A549 (cell line): ENCODE measurements around the gene CSTB. TPM values are rescaled to one million over a fixed set of nuclear protein-coding genes. Genes with fewer than 3 reads are reported as not detected.

Source experiments
- ATAC-seq, 2 experiments: fragments of 200-7000 bp in 1 of 2; fragments of >200 bp in 1 of 2; cut with Nextera tagmentation in 1 of 2; cut with Tn5 transposase in 1 of 2; 3 replicates each; pipeline versions ENCODE4 v1.8.0 to v1.9.1; 2018 to 2020; ENCODE audit warnings: mild to moderate bottlenecking in 1 of 2, moderate library complexity in 1 of 2
- CTCF ChIA-PET: fragments of 300-600 bp; sonication (Branson Sonifier 250); formaldehyde crosslinking; extraction: SDS; loops from one replicate; lab custom pipeline; 2021; ENCODE audit warnings: antibody characterized with exemption, inconsistent platforms; lab: Yijun Ruan, JAX
- POLR2A ChIA-PET: fragments of 350-600 bp; formaldehyde crosslinking; extraction: SDS; loops from one replicate; lab custom pipeline; 2021; ENCODE audit warnings: antibody characterized with exemption, inconsistent platforms; lab: Yijun Ruan, JAX
- DNase-seq, 2 experiments: peaks; one replicate each; pipeline versions ENCODE4 v3.0.0 to v3.0.0-alpha.2; 2011 to 2016; ENCODE audit warnings: low read depth in 1 of 2, low spot score in 1 of 2
- FAIRE-seq: peaks from 2 replicates; lab custom pipeline; 2011; peaks lifted over from hg19 to GRCh38; lab: Jason Lieb, UNC
- H3K27ac ChIP-seq, 2 experiments: fragments of >200 bp; sonication (Bioruptor Twin); formaldehyde crosslinking; 3 replicates each; pipeline ENCODE4 v1.5.1; 2016 to 2017
- H3K4me1 ChIP-seq: fragments of >200 bp; sonication (Bioruptor Twin); formaldehyde crosslinking; 3 replicates; pipeline ENCODE4 v1.6.1; 2016
- H3K4me2 ChIP-seq: fragments of >200 bp; sonication (Bioruptor Twin); formaldehyde crosslinking; 3 replicates; pipeline ENCODE4 v1.6.1; 2016
- H3K4me3 ChIP-seq: fragments of >200 bp; sonication (Bioruptor Twin); formaldehyde crosslinking; 3 replicates; pipeline ENCODE4 v1.5.1; 2016
- H3K9me3 ChIP-seq: fragments of >200 bp; sonication (Bioruptor Twin); formaldehyde crosslinking; 3 replicates; pipeline ENCODE4 v1.6.1; 2016
- CEBPB ChIP-seq, 2 experiments: fragments of >200 bp in 1 of 2; sonication (Bioruptor Twin) in 1 of 2; formaldehyde crosslinking in 1 of 2; IDR thresholded peaks; 2 replicates each; pipeline ENCODE4 v1.6.1; 2012 to 2016
- HOXA7 ChIP-seq: fragments of 250-450 bp; sonication (Bioruptor Pico); IDR thresholded peaks from 2 replicates; pipeline ENCODE4 v1.5.0; 2020; ENCODE audit warnings: mild to moderate bottlenecking, moderate library complexity
- POLR2AphosphoS2 ChIP-seq: conservative IDR thresholded peaks from 2 replicates; pipeline ENCODE4 v1.6.1; 2012; ENCODE audit warnings: low read length, improper control_type of control experiment, inconsistent platforms
- RAD21 ChIP-seq, 2 experiments: fragments of >200 bp in 1 of 2; sonication (Bioruptor Twin) in 1 of 2; formaldehyde crosslinking in 1 of 2; IDR thresholded peaks in 1 of 2; conservative IDR thresholded peaks in 1 of 2; 2 replicates in 1 of 2; 3 replicates in 1 of 2; pipeline ENCODE4 v1.6.1; 2012 to 2018; ENCODE audit warnings: inconsistent platforms in 1 of 2
- SREBF2 ChIP-seq: fragments of 450-650 bp; IDR thresholded peaks from 2 replicates; pipeline ENCODE4 v1.6.1; 2014; ENCODE audit warnings: mild to moderate bottlenecking, moderate library complexity
- TFCP2L1 ChIP-seq: fragments of 250-450 bp; sonication (Bioruptor Pico); IDR thresholded peaks from 2 replicates; pipeline ENCODE4 v1.5.0; 2021; ENCODE audit warnings: mild to moderate bottlenecking
- TP53 ChIP-seq: fragments of 250-450 bp; sonication (Bioruptor Pico); IDR thresholded peaks from 2 replicates; pipeline ENCODE4 v1.5.0; 2021; ENCODE audit warnings: mild to moderate bottlenecking, moderate library complexity
- WGBS: methylation state at CpG from one replicate; pipeline ENCODE4 v1.1.6; 2017; ENCODE audit errors: missing lambda C conversion rate; 5-methylcytosine and 5-hydroxymethylcytosine counted together
- polyA plus RNA-seq, 4 experiments: library from polyadenylated mRNA; depleted of rRNA in 3 of 4; stranded (reverse); fragments of >200 nt; fragmentation: RNase III in 1 of 4; extraction: RNeasy Plus Mini Kit Qiagen cat#74134 plus additional on column Dnase treatment in 1 of 4; gene quantifications; 2 replicates in 3 of 4; 3 replicates in 1 of 4; pipeline ENCODE4 v1.2.3, GENCODE V29; 2011 to 2017
- TF ChIP-seq, protein P1 (sequence below): IDR thresholded peaks from 2 replicates; pipeline ENCODE4 v1.6.1; 2012
- TF ChIP-seq, protein P2 (sequence below): fragments of 250-450 bp; sonication (Bioruptor Pico); IDR thresholded peaks from 2 replicates; pipeline ENCODE4 v1.5.0; 2020; ENCODE audit warnings: low read depth, mild to moderate bottlenecking, moderate library complexity
- TF ChIP-seq, protein P3 (sequence below): fragments of 150-350 bp; IDR thresholded peaks from 2 replicates; pipeline ENCODE4 v1.6.1; 2014; ENCODE audit warnings: low read depth, mild to moderate bottlenecking, low read length
- TF ChIP-seq, protein P4 (sequence below): IDR thresholded peaks from 2 replicates; pipeline ENCODE4 v1.6.1; 2012; ENCODE audit warnings: low read depth, borderline replicate concordance

The CSTB gene
- polyA plus RNA-seq, 2 of the 4 experiments (the other 2 are of a cell fraction) = 42.9 to 101 TPM

DNA sequence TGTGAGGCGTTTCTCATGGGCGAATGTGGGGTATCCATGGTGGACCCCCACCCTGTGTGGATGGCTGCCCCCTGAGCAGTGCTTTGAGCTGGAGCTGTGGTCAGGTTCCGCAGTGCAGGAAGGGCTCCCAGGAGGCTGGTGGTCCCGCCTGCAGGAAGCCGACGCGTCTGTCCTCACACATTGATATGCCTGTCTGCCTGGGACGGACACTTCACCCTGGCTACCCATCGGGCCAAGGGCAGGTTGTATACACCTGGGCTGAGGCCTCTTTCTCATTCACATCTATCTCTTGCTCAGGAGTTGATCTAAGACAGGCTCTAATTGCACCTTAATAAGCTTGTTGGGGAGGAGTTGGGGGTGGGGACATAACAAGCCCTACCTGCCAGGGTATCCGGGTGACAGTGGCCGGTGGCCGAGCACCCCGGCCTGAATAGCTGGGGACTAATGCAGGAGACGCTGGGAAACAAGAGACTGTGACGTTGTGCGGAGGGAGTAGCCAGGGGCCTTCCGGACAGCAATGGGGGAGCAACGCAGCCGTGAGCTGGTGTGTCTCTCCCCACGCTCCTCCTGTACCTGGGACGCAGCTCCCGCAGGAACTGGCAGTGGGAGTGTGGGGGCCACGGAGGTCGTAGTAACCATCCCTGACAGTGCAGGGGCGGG, 35.5 kb downstream of the CSTB start:
- H3K4me1 ChIP-seq = peaks cover 75% of the 10 kb centered on the region
- ChIA-PET CTCF (interaction anchor here (1.1 to 1.4 kb wide), 3 partner anchors 9 to 19 kb away, joined by 3 to 4 read pairs (median 4); no protein-coding TSS in a partner anchor), POLR2A (interaction anchor here (1.5 kb wide), 1 partner anchor 13 kb away, joined by 11 read pairs; no protein-coding TSS in a partner anchor)
- FAIRE-seq (no peak), ATAC-seq (peak; percentile 76 to 79), DNase-seq (peak; percentile 66 to 83)
- no peak overlapping the region for H3K4me3 ChIP-seq
- H3K27ac ChIP-seq = peak overlapping the region; percentile 23 to 79
- TF ChIP-seq RAD21 (conservative IDR thresholded peaks at IDR 0.05 in 1 of 2, IDR thresholded peaks at IDR 0.05 in 1 of 2) (0 out of 5 replicates have a peak, but pooled peaks of 1 of the 2 experiments have one; percentile 0), POLR2AphosphoS2 (peak; percentile 70; the same call in 1 of the 2 replicates), TFCP2L1 (CRISPR knock-in tag) (peak; percentile 44; the same call in 1 of the 2 replicates), TP53 (CRISPR knock-in tag) (peak; percentile 40; the same call in 1 of the 2 replicates), CEBPB (IDR thresholded peaks at IDR 0.05) (no peak)
- TF ChIP-seq, protein P1, sequence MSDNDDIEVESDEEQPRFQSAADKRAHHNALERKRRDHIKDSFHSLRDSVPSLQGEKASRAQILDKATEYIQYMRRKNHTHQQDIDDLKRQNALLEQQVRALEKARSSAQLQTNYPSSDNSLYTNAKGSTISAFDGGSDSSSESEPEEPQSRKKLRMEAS = 0 out of 2 replicates have a peak, but pooled peaks have one; percentile 16
- TF ChIP-seq, protein P2, sequence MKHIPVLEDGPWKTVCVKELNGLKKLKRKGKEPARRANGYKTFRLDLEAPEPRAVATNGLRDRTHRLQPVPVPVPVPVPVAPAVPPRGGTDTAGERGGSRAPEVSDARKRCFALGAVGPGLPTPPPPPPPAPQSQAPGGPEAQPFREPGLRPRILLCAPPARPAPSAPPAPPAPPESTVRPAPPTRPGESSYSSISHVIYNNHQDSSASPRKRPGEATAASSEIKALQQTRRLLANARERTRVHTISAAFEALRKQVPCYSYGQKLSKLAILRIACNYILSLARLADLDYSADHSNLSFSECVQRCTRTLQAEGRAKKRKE = no peak
- TF ChIP-seq, protein P3, sequence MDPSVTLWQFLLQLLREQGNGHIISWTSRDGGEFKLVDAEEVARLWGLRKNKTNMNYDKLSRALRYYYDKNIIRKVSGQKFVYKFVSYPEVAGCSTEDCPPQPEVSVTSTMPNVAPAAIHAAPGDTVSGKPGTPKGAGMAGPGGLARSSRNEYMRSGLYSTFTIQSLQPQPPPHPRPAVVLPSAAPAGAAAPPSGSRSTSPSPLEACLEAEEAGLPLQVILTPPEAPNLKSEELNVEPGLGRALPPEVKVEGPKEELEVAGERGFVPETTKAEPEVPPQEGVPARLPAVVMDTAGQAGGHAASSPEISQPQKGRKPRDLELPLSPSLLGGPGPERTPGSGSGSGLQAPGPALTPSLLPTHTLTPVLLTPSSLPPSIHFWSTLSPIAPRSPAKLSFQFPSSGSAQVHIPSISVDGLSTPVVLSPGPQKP = no peak
- TF ChIP-seq, protein P4, sequence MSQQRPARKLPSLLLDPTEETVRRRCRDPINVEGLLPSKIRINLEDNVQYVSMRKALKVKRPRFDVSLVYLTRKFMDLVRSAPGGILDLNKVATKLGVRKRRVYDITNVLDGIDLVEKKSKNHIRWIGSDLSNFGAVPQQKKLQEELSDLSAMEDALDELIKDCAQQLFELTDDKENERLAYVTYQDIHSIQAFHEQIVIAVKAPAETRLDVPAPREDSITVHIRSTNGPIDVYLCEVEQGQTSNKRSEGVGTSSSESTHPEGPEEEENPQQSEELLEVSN = no peak
- peak overlapping the region; percentile 42 for H3K4me2 ChIP-seq
- no peaks in the 10 kb centered on the region for H3K9me3 ChIP-seq
- 38% methylated on average over 10 of the region's 25 CpGs for WGBS

DNA sequence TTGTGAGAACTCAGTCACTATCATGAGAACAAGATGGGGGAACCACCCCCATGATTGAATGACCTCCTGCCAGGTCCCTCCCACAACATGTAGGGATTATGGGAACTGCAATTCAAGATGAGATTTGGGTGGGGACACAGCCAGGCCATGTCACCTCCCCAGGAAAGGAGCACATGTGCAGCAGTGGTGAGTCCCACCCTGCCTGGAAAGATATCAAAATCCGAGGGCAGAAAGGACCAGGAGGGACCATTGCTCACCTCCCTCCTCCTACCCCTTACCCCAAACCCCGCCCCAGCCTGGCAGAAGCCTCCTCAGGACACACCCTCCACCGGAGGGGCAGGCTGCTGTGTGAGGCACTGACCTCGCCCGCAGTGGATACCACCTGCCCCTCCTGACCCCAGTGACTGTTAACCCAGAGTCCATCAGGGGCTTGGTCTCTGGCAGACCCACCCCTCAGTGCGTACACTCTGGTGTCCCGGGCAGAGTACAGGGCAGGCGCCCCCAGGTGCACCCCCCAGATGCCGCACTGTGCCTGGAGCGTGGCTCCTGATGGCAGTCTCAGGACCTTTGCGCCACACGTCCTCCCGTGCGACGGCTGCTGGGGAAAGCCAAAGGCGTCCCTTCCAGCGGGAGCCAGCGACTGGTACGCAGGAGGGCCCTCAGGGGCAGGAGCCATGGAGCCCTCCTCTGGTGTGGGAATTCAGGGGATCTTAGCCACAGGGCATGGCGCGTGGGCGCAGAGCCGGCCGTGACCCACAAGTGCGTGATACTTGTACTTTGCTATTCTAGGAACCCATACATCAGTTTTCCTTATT, 36.3 kb downstream of the CSTB start:
- POLR2A ChIA-PET = interaction anchor here (1.5 kb wide), 1 partner anchor 12 kb away, joined by 11 read pairs; no protein-coding TSS in a partner anchor
- ATAC-seq = peak; percentile 65 to 69

More for the DNA sequence above, 36.3 kb downstream of the CSTB start:
- no peaks in the 10 kb centered on the region for H3K9me3 ChIP-seq
- no peak for FAIRE-seq
- peak overlapping the region; percentile 42 for H3K4me2 ChIP-seq
- CTCF ChIA-PET = interaction anchor here (1.1 to 3.9 kb wide), 3 partner anchors 10 to 19 kb away, joined by 4 to 15 read pairs (median 4); no protein-coding TSS in a partner anchor
- H3K4me3 ChIP-seq = no peak overlapping the region
- WGBS = 71% methylated on average over 13 of the region's 25 CpGs
- H3K27ac ChIP-seq = peak overlapping the region in 1 of 2 experiments; percentile 79; a peak in 3 of 6 replicates
- TF ChIP-seq, protein P1 = no peak
- TF ChIP-seq CEBPB (IDR thresholded peaks at IDR 0.05) (no peak), HOXA7 (CRISPR knock-in tag) (0 out of 2 replicates have a peak, but pooled peaks have one; percentile 9), SREBF2 (no peak)
- TF ChIP-seq, protein P4 = no peak
- TF ChIP-seq, all 56 proteins: peak for 1
- DNase-seq = peak; percentile 48 to 51
- H3K4me1 ChIP-seq = peaks cover 81% of the 10 kb centered on the region
